HS-27A (cell line): ENCODE data around the gene ALDH18A1.

ENCODE experiments used
- DNase-seq: peaks from one replicate; pipeline ENCODE4 v3.0.0-alpha.2; 2012; ENCODE audit warnings: low read depth, missing footprints

ALDH18A1 gene

GRCh38 chr10:95556994-95557767, 99.3 kb downstream of the ALDH18A1 start:
- no peak for DNase-seq
